Epithelial cell of esophagus (primary cell): ENCODE results near the gene SWT1.

Experiments
- DNase-seq: peaks from one replicate; pipeline ENCODE4 v3.0.0; 2010; ENCODE audit warnings: low read depth
- H3K4me3 ChIP-seq: 2 replicates; pipeline ENCODE4 v1.5.1; 2011; ENCODE audit warnings: mild to moderate bottlenecking, low read length, control low read depth
- CTCF ChIP-seq: IDR thresholded peaks from 2 replicates; pipeline ENCODE4 v1.5.1; 2011; ENCODE audit warnings: low read depth, mild to moderate bottlenecking, low read length, control low read depth, inconsistent platforms; ENCODE audit not compliant: insufficient read depth; ENCODE audit errors: missing control alignments

SWT1 gene

GRCh38 chr1:185258676-185259075 is 101.7 kb downstream of the SWT1 start:
- H3K4me3 ChIP-seq = no peak overlapping the region
- no peak for TF ChIP-seq CTCF
- no peak for DNase-seq

GRCh38 chr1:185260611-185261010 is 103.6 kb downstream of the SWT1 start:
- DNase-seq = no peak
- TF ChIP-seq CTCF = no peak
- no peak overlapping the region for H3K4me3 ChIP-seq

- DNase-seq = no peak
- TF ChIP-seq CTCF = no peak
- H3K4me3 ChIP-seq = no peak overlapping the region
These were observed 105.2 kb downstream of the SWT1 start for GRCh38 chr1:185262151-185262550.

GRCh38 chr1:185263292-185263691 is 106.3 kb downstream of the SWT1 start:
- no peak for DNase-seq
- H3K4me3 ChIP-seq = no peak overlapping the region
- TF ChIP-seq CTCF = no peak

- TF ChIP-seq CTCF = no peak
- no peak for DNase-seq
- no peak overlapping the region for H3K4me3 ChIP-seq
These were observed 106.8 kb downstream of the SWT1 start for GRCh38 chr1:185263780-185264179.

- no peak for TF ChIP-seq CTCF
- no peak overlapping the region for H3K4me3 ChIP-seq
- DNase-seq = no peak
These were observed 108.3 kb downstream of the SWT1 start for GRCh38 chr1:185265314-185265713.

GRCh38 chr1:185267301-185267700 is 110.3 kb downstream of the SWT1 start:
- DNase-seq = no peak
- no peak overlapping the region for H3K4me3 ChIP-seq
- TF ChIP-seq CTCF = no peak
